ENCODE data around the gene PCK1. TPM values are rescaled to one million over a fixed set of nuclear protein-coding genes. Genes with fewer than 3 reads are reported as not detected.

The PCK1 gene
- total RNA-seq, 1 experiment from 2014 or later: 0.49 TPM

- RAD21 ChIA-PET (ENCODE audit: low non-redundant PET in 1 of 2, low total read pairs in 2 of 2, uncharacterized antibody in 2 of 2, unreplicated experiment in 2 of 2): no interaction called here
- Histone ChIP-seq H3K36me3 (ENCODE audit: control insufficient read depth in 1 of 2, insufficient read depth in 2 of 2, low read length in 2 of 2) (no peaks in the 10 kb centered on the region), H3K4me3 (replicated peaks in 1 of 2; ENCODE audit: low read depth in 1 of 2, low read length in 2 of 2) (no peak overlapping the region), H3K4me2 (ENCODE audit: low read length) (no peak overlapping the region), H4K20me1 (ENCODE audit: insufficient read depth) (no peaks in the 10 kb centered on the region), H3K9ac (ENCODE audit: low read length) (no peak overlapping the region), H3K9me3 (ENCODE audit: control insufficient read depth in 1 of 2, insufficient read depth in 1 of 2, low read depth in 1 of 2, low read length in 2 of 2) (no peaks in the 10 kb centered on the region), H3K27me3 (ENCODE audit: insufficient read depth, low read length) (no peaks in the 10 kb centered on the region), H3K79me2 (ENCODE audit: insufficient read depth, low read length) (no peaks in the 10 kb centered on the region), H3K4me1 (ENCODE audit: control insufficient read depth in 1 of 2, insufficient read depth in 2 of 2, low read length in 2 of 2) (peaks cover 0 to under 1% of the 10 kb centered on the region in 2 experiments; a peak in 1 of 4 replicates), H3K9me2 (ENCODE audit: insufficient read depth) (no peaks in the 10 kb centered on the region), H3K27ac (ENCODE audit: low read depth, low read length) (no peak overlapping the region), H2AFZ (ENCODE audit: low read depth, low read length, poor library complexity, severe bottlenecking) (no peak overlapping the region)
- TF ChIP-seq EGR1 (IDR thresholded peaks at IDR 0.05; ENCODE audit: low read depth) (no peak), REST (IDR thresholded peaks at IDR 0.05; ENCODE audit: low read depth) (no peak), ELF1 (IDR thresholded peaks at IDR 0.05; ENCODE audit: borderline replicate concordance, low read depth) (no peak), ZBTB33 (IDR thresholded peaks at IDR 0.05; ENCODE audit: extremely low read depth, insufficient replicate concordance, low read length) (no peak), RAD21 (IDR thresholded peaks at IDR 0.05; ENCODE audit: low read depth) (no peak), ZFX (IDR thresholded peaks at IDR 0.05) (no peak)
- POLR2A ChIA-PET: no interaction called here
- no TSS peak for BruUV-seq (replicated peaks)
- CTCF ChIA-PET: interaction anchor here (1.2 kb wide), 1 partner anchor 93 kb away, joined by 4 read pairs; no protein-coding TSS in a partner anchor
- ATAC-seq (no peak), DNase-seq (ENCODE audit: low read depth, low spot score) (no peak)
- intact Hi-C loops (cut with micrococcal nuclease): loop anchor here (10.0 kb wide), 3 partner anchors 207 to 1863 kb away; no protein-coding TSS in a partner anchor
Measured at GRCh38 chr20:57591289-57592229, 30.6 kb downstream of the PCK1 start.

All from HCT116 (cell line).